NB4 (cell line): ENCODE results near the gene CCDC47.

Source experiments
- DNase-seq: peaks from one replicate; pipeline ENCODE4 v3.0.0; 2010; ENCODE audit warnings: low read depth
- H3K4me3 ChIP-seq: one replicate; pipeline ENCODE4 v1.5.1; 2011; ENCODE audit warnings: mild to moderate bottlenecking, low read depth, low read length, moderate library complexity
- MYC ChIP-seq: IDR thresholded peaks from 2 replicates; pipeline ENCODE4 v1.6.1; 2011; ENCODE audit warnings: low read depth, low read length
- POLR2A ChIP-seq: IDR thresholded peaks from 2 replicates; pipeline ENCODE4 v1.6.1; 2011; ENCODE audit warnings: mild to moderate bottlenecking; ENCODE audit not compliant: insufficient read length; ENCODE audit errors: extremely low read depth
- TF ChIP-seq, protein P1 (sequence below): IDR thresholded peaks from one replicate; pipeline ENCODE4 v1.5.1; 2012; ENCODE audit warnings: low read depth, low read length
- TF ChIP-seq, protein P2 (sequence below): IDR thresholded peaks from 2 replicates; pipeline ENCODE4 v1.6.1; 2011; ENCODE audit warnings: low read depth, low read length

Gene CCDC47

DNA sequence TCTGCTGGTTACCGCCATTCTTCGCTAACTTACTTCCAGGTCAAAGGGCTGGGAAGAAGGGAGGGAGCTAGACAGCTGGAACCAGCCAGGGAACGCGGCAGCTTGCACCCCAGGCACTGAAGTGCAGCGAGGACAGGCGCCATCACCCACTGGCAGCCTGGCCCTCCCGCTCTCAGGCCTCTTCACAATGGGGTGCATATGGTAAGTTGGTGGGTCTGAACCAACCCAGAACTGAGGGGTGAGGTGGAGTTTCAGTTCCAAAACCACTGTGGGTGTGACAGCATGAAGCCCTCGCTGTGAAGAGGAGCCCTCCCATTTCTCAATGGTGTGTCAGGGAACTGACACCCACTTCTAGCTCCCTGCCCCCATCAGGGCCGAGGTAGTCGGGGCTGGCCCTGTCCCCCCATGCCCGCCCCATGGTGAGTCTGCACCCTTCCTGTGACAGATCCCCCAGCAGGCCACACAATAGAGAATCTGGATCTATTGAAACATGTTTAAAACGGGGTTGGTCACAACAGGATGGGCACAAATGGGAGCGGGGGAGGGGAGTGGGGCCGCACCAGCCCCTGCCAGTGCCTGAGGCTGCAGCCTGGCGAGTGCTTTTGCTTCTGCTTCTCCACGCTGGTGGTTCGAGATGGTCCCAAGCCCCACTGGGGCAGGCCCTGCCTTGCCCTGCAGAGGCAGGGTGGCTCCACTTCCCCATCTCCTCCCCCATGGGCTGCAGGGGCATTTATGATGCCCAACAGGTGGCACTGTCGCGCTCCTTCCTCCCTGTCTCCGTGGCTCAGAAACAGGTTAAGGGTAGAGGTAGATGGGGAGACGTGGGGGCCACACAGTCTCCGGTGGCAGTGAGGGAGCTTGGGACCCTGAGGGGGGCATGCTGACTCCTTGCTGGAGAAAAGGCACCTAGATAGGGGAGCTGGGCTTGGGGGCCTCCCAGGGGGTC lies 75.8 kb downstream of the CCDC47 start:
- H3K4me3 ChIP-seq: peak overlapping the region; percentile 76
- TF ChIP-seq MYC (peak; percentile 61; the same call in 1 of the 2 replicates), POLR2A (peak; percentile 30)
- TF ChIP-seq, protein P1, sequence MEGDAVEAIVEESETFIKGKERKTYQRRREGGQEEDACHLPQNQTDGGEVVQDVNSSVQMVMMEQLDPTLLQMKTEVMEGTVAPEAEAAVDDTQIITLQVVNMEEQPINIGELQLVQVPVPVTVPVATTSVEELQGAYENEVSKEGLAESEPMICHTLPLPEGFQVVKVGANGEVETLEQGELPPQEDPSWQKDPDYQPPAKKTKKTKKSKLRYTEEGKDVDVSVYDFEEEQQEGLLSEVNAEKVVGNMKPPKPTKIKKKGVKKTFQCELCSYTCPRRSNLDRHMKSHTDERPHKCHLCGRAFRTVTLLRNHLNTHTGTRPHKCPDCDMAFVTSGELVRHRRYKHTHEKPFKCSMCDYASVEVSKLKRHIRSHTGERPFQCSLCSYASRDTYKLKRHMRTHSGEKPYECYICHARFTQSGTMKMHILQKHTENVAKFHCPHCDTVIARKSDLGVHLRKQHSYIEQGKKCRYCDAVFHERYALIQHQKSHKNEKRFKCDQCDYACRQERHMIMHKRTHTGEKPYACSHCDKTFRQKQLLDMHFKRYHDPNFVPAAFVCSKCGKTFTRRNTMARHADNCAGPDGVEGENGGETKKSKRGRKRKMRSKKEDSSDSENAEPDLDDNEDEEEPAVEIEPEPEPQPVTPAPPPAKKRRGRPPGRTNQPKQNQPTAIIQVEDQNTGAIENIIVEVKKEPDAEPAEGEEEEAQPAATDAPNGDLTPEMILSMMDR: peak; percentile 75
- TF ChIP-seq, protein P2, sequence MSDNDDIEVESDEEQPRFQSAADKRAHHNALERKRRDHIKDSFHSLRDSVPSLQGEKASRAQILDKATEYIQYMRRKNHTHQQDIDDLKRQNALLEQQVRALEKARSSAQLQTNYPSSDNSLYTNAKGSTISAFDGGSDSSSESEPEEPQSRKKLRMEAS: 0 out of 2 replicates have a peak, but pooled peaks have one; percentile 62
- DNase-seq: peak; percentile 90

DNA sequence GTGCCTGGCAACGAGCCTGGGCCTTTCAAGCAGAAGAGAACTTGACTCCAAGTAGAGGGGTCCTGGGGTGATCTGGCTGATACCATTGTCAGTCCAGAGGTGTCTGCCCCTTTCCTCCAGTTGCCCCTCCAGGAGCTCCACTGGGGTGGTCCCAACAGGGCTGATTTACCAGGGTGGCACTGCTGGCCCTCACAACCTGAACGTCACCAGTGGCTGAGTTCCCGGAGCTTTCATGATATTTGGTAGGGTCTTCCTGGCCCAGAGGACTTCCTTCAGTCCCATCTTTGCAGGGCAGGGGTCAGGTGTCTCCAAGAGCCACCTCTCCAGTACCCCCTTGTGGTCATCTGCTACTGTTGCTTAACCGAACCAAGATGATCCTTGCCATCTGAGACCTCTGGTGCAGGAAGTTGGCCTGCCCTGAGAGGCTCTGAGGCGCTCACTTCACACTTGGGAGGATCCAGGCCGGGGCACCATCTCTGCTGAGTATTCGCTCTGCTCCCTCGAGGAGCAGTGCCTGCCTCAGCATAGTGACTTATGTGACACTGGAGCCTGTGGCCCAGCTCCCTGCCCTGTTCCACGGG lies 76.9 kb downstream of the CCDC47 start:
- TF ChIP-seq, protein P1: peak; percentile 44
- no peak for TF ChIP-seq POLR2A
- no peak overlapping the region for H3K4me3 ChIP-seq
- peak; percentile 77 for DNase-seq

DNA sequence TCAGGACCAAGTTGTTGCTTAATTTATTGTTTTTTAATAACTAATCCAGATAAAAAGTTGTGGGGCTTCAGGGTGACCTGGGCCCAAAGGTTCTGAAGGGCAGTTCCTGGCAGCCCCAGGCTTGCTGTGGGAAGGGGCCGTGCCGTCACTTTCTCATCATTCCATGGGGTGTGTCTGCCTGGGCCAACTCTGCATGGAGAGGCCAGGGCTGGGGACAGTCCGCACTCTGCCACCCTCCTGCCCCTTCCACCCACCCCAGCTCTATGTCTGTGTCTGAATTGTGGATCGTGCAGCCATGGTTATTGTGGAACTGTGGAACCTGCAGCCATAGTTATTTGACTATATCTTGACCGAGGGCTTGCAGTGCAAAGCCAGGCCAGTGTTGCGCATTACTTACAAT lies 77.5 kb downstream of the CCDC47 start:
- TF ChIP-seq MYC (no peak), POLR2A (peak; percentile 16)
- TF ChIP-seq, protein P1: no peak
- TF ChIP-seq, protein P2: no peak
- DNase-seq: peak; percentile 22
- H3K4me3 ChIP-seq: no peak overlapping the region
